ENCODE results near the gene TIFAB. TPM values are rescaled to one million over a fixed set of nuclear protein-coding genes. Genes with fewer than 3 reads are reported as not detected.
"Not testable (repeated sequence)": the region's sequence is repeated elsewhere in the genome, so short reads cannot be mapped to it uniquely, and the experiment has no call there.

Gene TIFAB, protein sequence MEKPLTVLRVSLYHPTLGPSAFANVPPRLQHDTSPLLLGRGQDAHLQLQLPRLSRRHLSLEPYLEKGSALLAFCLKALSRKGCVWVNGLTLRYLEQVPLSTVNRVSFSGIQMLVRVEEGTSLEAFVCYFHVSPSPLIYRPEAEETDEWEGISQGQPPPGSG
- total RNA-seq (not detected), polyA plus RNA-seq (under 1 TPM in 1 of 3 donors, not detected in 2; 0.08 TPM)
- long read RNA-seq, donor 1: 0 reads
- long read RNA-seq, donor 2: 0 reads
- long read RNA-seq, donor 3: 0 reads
- long read RNA-seq, donor 4: 0 reads
- long read RNA-seq, donor 5: 0 reads
- long read RNA-seq, donor 6, full-length matches to known transcripts: 1 of 1 reads
- long read RNA-seq, donor 6, partial matches to known transcripts: 0 of 1 reads
- long read RNA-seq, donor 6, other reads (novel, unspliced or antisense): 0 of 1 reads
- long read RNA-seq, donor 7: 0 reads
- long read RNA-seq, donor 8, full-length matches to known transcripts: 1 of 1 reads
- long read RNA-seq, donor 8, partial matches to known transcripts: 0 of 1 reads
- long read RNA-seq, donor 8, other reads (novel, unspliced or antisense): 0 of 1 reads
- long read RNA-seq, donor 9: 0 reads
- long read RNA-seq, donor 10: 0 reads

- Histone ChIP-seq H3K36me3 (no peaks in the 10 kb centered on the region), H3K9me3 (no peaks in the 10 kb centered on the region), H3K4me3 (no peak within 1 kb of the TSS), H3K4me1 (no peaks in the 10 kb centered on the region), H3K27ac (no peak within 1 kb of the TSS), H3K27me3 (peaks cover 0 to 21% (median 0%) of the 10 kb centered on the region in 3 donors)
- whole genome bisulfite sequencing, 5 donors: 84 to 90% (median 86%) methylated on average over 10 of the region's 10 CpGs
- no peak for TF ChIP-seq EP300 (IDR thresholded peaks at IDR 0.05)
- DNase-seq: no peak
- intact Hi-C loops (cut with DNase I; ENCODE audit: low total_unique reads): no loop called here
Measured at GRCh38 chr5:135452321-135453030, at the start of gene TIFAB. Gene TIFAB, minus strand, starts transcription at chr5:135452351. Its CDS starts 2,412 bp downstream, at chr5:135449939.

DNA sequence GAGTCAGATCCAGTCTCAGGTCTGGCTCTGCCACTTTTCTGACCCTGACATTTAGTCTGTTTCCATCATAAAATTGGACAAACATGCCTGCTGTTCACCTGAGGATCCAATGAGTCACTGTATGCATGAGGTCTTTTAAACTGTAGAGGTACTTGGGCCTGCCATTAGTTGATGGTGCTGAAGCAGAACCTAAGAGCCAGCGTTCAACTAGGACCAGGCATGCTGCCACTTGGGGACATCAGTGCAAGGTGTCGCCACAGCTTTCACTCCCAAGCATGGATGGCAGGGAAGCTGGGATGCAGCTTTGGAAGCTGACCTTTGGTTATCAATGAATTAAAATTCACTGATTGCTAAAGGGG is 46.5 kb upstream of the TIFAB start:
- Histone ChIP-seq H3K4me3 (no peak overlapping the region), H3K9me3 (no peaks in the 10 kb centered on the region), H3K4me1 (peaks cover 0 to 6% (median 0%) of the 10 kb centered on the region in 4 donors), H3K36me3 (no peaks in the 10 kb centered on the region), H3K27ac (no peak overlapping the region), H3K27me3 (peaks cover 0 to 24% (median 0%) of the 10 kb centered on the region in 3 donors)
- intact Hi-C loops (cut with DNase I; ENCODE audit: low total_unique reads): no loop called here
- no peak for DNase-seq
- TF ChIP-seq EP300 (IDR thresholded peaks at IDR 0.05) (no peak), POLR2AphosphoS5 (IDR thresholded peaks at IDR 0.05) (no peak), POLR2A (IDR thresholded peaks at IDR 0.05) (no peak), CTCF (IDR thresholded peaks at IDR 0.05) (no peak)
- WGBS, 5 donors: 63 to 78% (median 72%) methylated on average over 2 of the region's 2 CpGs

DNA sequence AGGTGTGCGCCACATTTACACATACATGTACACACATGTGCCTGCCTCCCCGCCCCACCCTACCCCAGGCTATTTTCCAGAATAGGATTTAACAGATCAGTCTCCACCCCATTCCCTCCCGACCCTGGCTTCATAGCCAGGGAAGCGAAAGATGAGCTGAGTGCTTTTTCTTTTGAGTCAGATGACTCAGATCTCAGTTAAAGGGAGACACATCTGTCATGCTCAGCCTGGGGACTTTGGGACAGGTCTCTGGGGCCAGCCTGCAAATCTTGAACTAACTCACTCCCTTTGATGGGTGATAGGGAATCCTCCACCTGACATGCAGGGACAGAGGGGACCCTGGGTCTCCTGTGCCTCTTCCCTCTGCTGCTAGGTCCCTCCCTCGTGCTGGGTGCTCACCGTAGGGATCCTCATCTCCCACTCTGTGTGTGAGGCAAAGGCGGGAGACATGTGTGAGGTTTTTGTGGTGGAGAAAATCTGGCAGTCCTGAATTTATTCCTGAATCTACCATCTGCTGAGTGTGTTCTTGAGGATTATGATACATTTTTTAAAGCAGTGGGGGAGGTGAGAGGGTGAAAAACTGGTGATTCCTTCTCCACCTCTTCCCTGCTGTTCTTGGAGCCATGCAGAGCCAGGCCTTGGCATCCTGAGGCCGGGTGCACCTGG is 46.0 kb upstream of the TIFAB start:
- H3K27ac ChIP-seq: no peak overlapping the region
- peaks cover 0 to 8% (median 0%) of the 10 kb centered on the region in 4 donors for H3K4me1 ChIP-seq
- DNase-seq: no peak
- H3K4me3 ChIP-seq: no peak overlapping the region
- no peaks in the 10 kb centered on the region for H3K9me3 ChIP-seq
- intact Hi-C loops (cut with DNase I; ENCODE audit: low total_unique reads): no loop called here
- 59 to 74% (median 72%) methylated on average over 8 of the region's 8 CpGs for WGBS, 5 donors
- no peaks in the 10 kb centered on the region for H3K36me3 ChIP-seq
- H3K27me3 ChIP-seq: peaks cover 0 to 19% (median 0%) of the 10 kb centered on the region in 3 donors
- TF ChIP-seq POLR2A (IDR thresholded peaks at IDR 0.05): no peak
- no peak for TF ChIP-seq EP300 (IDR thresholded peaks at IDR 0.05)
- TF ChIP-seq CTCF (IDR thresholded peaks at IDR 0.05): no peak
- no peak for TF ChIP-seq POLR2AphosphoS5 (IDR thresholded peaks at IDR 0.05)

DNA sequence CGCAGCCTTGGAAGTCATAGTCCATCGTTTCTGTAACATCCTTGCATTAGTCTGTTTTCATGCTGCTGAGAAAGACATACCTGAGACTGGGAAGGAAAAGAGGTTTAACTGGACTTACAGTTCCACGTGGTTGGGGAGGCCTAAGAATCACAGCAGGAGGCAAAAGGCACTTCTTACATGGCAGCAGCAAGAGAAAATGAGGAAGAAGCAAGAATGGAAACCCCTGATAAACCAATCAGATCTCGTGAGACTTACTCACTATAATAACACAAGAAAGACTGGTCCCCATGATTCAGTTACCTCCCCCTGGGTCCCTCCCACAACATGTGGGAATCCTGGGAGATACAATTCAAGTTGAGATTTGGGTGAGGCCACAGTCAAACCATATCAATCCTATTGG is 43.4 kb upstream of the TIFAB start:
- Histone ChIP-seq H3K4me1 (peaks cover 5 to 21% (median 8%) of the 10 kb centered on the region in 4 donors), H3K27me3 (peaks cover 1 to 37% (median 20%) of the 10 kb centered on the region in 3 donors)
- 72 to 82% (median 77%) methylated on average over 4 of the region's 4 CpGs for WGBS, 5 donors
- H3K4me3 ChIP-seq; H3K27ac ChIP-seq; DNase-seq; H3K36me3 ChIP-seq; H3K9me3 ChIP-seq; intact Hi-C loops (cut with DNase I; ENCODE audit: low total_unique reads): not testable (repeated sequence)

DNA sequence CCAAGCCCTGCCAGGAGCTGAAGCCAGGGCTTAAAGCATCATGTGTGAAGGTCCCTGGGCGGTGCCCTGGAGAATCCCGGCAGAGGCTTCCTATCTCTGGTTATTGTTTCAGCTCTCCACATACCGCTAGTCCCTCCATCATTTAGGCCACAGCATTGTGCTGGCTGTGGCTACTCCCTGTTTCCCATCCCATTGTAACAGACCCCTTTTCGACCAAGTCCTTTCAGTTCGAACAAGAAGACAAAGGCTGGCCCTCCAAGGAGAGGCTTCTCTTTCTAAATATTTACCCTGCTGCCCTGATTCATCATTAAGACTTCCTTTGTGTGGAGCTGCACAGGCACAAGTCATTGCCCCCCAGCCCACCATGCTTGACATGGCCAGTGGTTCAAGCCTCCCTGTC is 42.0 kb upstream of the TIFAB start:
- Histone ChIP-seq H3K27ac (no peak overlapping the region), H3K4me3 (no peak overlapping the region), H3K9me3 (no peaks in the 10 kb centered on the region), H3K27me3 (peaks cover 6 to 49% (median 33%) of the 10 kb centered on the region in 3 donors), H3K4me1 (peaks cover 15 to 34% (median 21%) of the 10 kb centered on the region in 4 donors), H3K36me3 (no peaks in the 10 kb centered on the region)
- DNase-seq: no peak
- intact Hi-C loops (cut with DNase I; ENCODE audit: low total_unique reads): no loop called here
- WGBS, 5 donors: 79 to 85% (median 83%) methylated on average over 5 of the region's 5 CpGs
- no peak for TF ChIP-seq EP300 (IDR thresholded peaks at IDR 0.05)
- TF ChIP-seq POLR2A (IDR thresholded peaks at IDR 0.05): no peak
- TF ChIP-seq POLR2AphosphoS5 (IDR thresholded peaks at IDR 0.05): no peak

Measured in stomach (tissue), 19 donors.